MM.1S (cell line): ENCODE results near the gene DNALI1.

Experiments used
- DNase-seq: peaks from one replicate; pipeline ENCODE4 v3.0.0-alpha.2; 2015
- H2AFZ ChIP-seq: fragments of 300-600 bp; sonication (generic); 2 replicates; pipeline ENCODE4 v1.6.0; 2016; ENCODE audit warnings: antibody characterized with exemption, low read length
- H3F3A ChIP-seq: fragments of 300-600 bp; sonication (generic); 2 replicates; pipeline ENCODE4 v1.6.1; 2016; ENCODE audit warnings: mild to moderate bottlenecking, antibody characterized with exemption, low read length, moderate library complexity, mixed read lengths; ENCODE audit not compliant: insufficient read depth
- H3K27ac ChIP-seq: fragments of 300-600 bp; sonication (generic); 2 replicates; pipeline ENCODE4 v1.5.1; 2016; ENCODE audit warnings: mild to moderate bottlenecking, low read length
- H3K27me3 ChIP-seq: fragments of 300-600 bp; sonication (generic); replicated peaks from 2 replicates; pipeline ENCODE4 v1.6.0; 2016; ENCODE audit warnings: low read length; ENCODE audit not compliant: insufficient read depth
- H3K36me3 ChIP-seq: fragments of 300-600 bp; sonication (generic); replicated peaks from 2 replicates; pipeline ENCODE4 v1.6.1; 2016; ENCODE audit warnings: mild to moderate bottlenecking, low read length, mixed read lengths; ENCODE audit not compliant: insufficient read depth
- H3K4me1 ChIP-seq: fragments of 300-600 bp; sonication (generic); 2 replicates; pipeline ENCODE4 v1.6.1; 2016; ENCODE audit warnings: low read length, mixed read lengths
- H3K4me2 ChIP-seq: fragments of 300-600 bp; sonication (generic); 2 replicates; pipeline ENCODE4 v1.6.0; 2016; ENCODE audit warnings: low read depth, low read length
- H3K4me3 ChIP-seq: fragments of 300-600 bp; sonication (generic); 2 replicates; pipeline ENCODE4 v1.5.1; 2016; ENCODE audit warnings: low read length, mixed read lengths
- H3K79me2 ChIP-seq: fragments of 300-600 bp; sonication (generic); 2 replicates; pipeline ENCODE4 v1.6.1; 2016; ENCODE audit warnings: mixed run types, low read length, mixed read lengths
- H3K9ac ChIP-seq: fragments of 300-600 bp; sonication (generic); 2 replicates; pipeline ENCODE4 v1.6.1; 2016; ENCODE audit warnings: low read length, mixed read lengths
- H3K9me2 ChIP-seq: fragments of 300-600 bp; sonication (generic); replicated peaks from 2 replicates; pipeline ENCODE4 v1.6.1; 2016; ENCODE audit warnings: mild to moderate bottlenecking, low read length, mixed read lengths; ENCODE audit not compliant: insufficient read depth
- H3K9me3 ChIP-seq: fragments of 300-600 bp; sonication (generic); replicated peaks from 2 replicates; pipeline ENCODE4 v1.6.1; 2016; ENCODE audit warnings: mild to moderate bottlenecking, low read length, mixed read lengths; ENCODE audit not compliant: insufficient read depth
- H4K20me1 ChIP-seq: fragments of 300-600 bp; sonication (generic); 2 replicates; pipeline ENCODE4 v1.6.1; 2016; ENCODE audit warnings: mild to moderate bottlenecking, low read length, moderate library complexity, mixed read lengths; ENCODE audit not compliant: insufficient read depth
- CTCF ChIP-seq: fragments of 300-600 bp; sonication (generic); IDR thresholded peaks from 2 replicates; pipeline ENCODE4 v1.5.1; 2016; ENCODE audit warnings: antibody characterized with exemption, low read length, mixed read lengths
- EZH2 ChIP-seq: fragments of 300-600 bp; sonication (generic); optimal IDR thresholded peaks from 2 replicates; pipeline ENCODE3; 2017; ENCODE audit warnings: low read depth, mild to moderate bottlenecking, antibody characterized with exemption, low read length, mixed read lengths
- EZH2phosphoT487 ChIP-seq: fragments of 300-600 bp; sonication (generic); IDR thresholded peaks from 2 replicates; pipeline ENCODE4 v1.6.1; 2018; ENCODE audit warnings: antibody characterized with exemption, low read length

Gene DNALI1

GRCh38 chr1:37567023-37567422, 10.3 kb downstream of the DNALI1 start:
- Histone ChIP-seq H3K27me3 (no peaks in the 10 kb centered on the region), H3K36me3 (peaks cover 23% of the 10 kb centered on the region; the same call in 1 of the 2 replicates), H3K4me3 (no peak overlapping the region), H3K27ac (no peak overlapping the region), H3K9me3 (no peaks in the 10 kb centered on the region), H3K79me2 (no peaks in the 10 kb centered on the region), H4K20me1 (no peaks in the 10 kb centered on the region), H2AFZ (no peak overlapping the region), H3F3A (peaks cover 20% of the 10 kb centered on the region), H3K4me1 (peaks cover 20% of the 10 kb centered on the region), H3K9me2 (no peaks in the 10 kb centered on the region), H3K4me2 (no peak overlapping the region), H3K9ac (no peak overlapping the region)
- TF ChIP-seq CTCF: no peak
- DNase-seq: no peak

GRCh38 chr1:37570528-37571334, 14.0 kb downstream of the DNALI1 start:
- H3K9ac ChIP-seq: peak overlapping the region; percentile 9; the same call in 1 of the 2 replicates
- peak overlapping the region; percentile 30; the same call in 1 of the 2 replicates for H3K4me3 ChIP-seq
- H3K4me1 ChIP-seq: peaks cover 36% of the 10 kb centered on the region
- H3K4me2 ChIP-seq: peak overlapping the region; percentile 62
- peaks cover 33% of the 10 kb centered on the region; the same call in 1 of the 2 replicates for H3K36me3 ChIP-seq
- no peaks in the 10 kb centered on the region for H3K27me3 ChIP-seq
- peak overlapping the region; percentile 64; the same call in 1 of the 2 replicates for H3K27ac ChIP-seq
- H3K9me3 ChIP-seq: no peaks in the 10 kb centered on the region
- H3K9me2 ChIP-seq: no peaks in the 10 kb centered on the region
- 0 out of 2 replicates have a peak, but pooled peaks cover 5% of the 10 kb centered on the region for H3K79me2 ChIP-seq
- DNase-seq: peak; percentile 70
- H3F3A ChIP-seq: peaks cover 30% of the 10 kb centered on the region
- H4K20me1 ChIP-seq: no peaks in the 10 kb centered on the region
- H2AFZ ChIP-seq: no peak overlapping the region
- TF ChIP-seq EZH2phosphoT487: no peak
- no peak for TF ChIP-seq CTCF
- TF ChIP-seq EZH2: no peak

- H4K20me1 ChIP-seq: no peaks in the 10 kb centered on the region
- H3K9me3 ChIP-seq: no peaks in the 10 kb centered on the region
- no peak overlapping the region for H3K4me2 ChIP-seq
- peaks cover 30% of the 10 kb centered on the region for H3F3A ChIP-seq
- H3K79me2 ChIP-seq: peaks cover 7% of the 10 kb centered on the region
- H3K36me3 ChIP-seq: peaks cover 12% of the 10 kb centered on the region; the same call in 1 of the 2 replicates
- no peak overlapping the region for H3K27ac ChIP-seq
- H2AFZ ChIP-seq: no peak overlapping the region
- H3K9me2 ChIP-seq: no peaks in the 10 kb centered on the region
- TF ChIP-seq EZH2phosphoT487 (no peak), CTCF (no peak), EZH2 (no peak)
- no peaks in the 10 kb centered on the region for H3K27me3 ChIP-seq
- H3K9ac ChIP-seq: no peak overlapping the region
- no peak for DNase-seq
- peaks cover 33% of the 10 kb centered on the region for H3K4me1 ChIP-seq
- H3K4me3 ChIP-seq: no peak overlapping the region
Measured at GRCh38 chr1:37574834-37575480, 18.2 kb downstream of the DNALI1 start.
